IMR-90 (cell line): ENCODE data around the gene ARPC2. TPM values are rescaled to one million over a fixed set of nuclear protein-coding genes. Genes with fewer than 3 reads are reported as not detected.
A peak's percentile ranks its signal among the peaks of the same experiment; 100 is the strongest.

Experiments
- ATAC-seq: fragments of 200-7000 bp; cut with Tn5 transposase; 2 replicates; pipeline ENCODE4 v1.9.1; 2020; ENCODE audit warnings: low read depth, mild to moderate bottlenecking, moderate library complexity
- BruUV-seq: library from RNA; stranded (reverse); fragments of 400-500 nt; replicated peaks from 2 replicates; lab custom pipeline; 2021; lab: Mats Ljungman, UMichigan
- CTCF ChIA-PET: fragments of 300-600 bp; formaldehyde crosslinking; extraction: SDS; loops from one replicate; lab custom pipeline; 2021; ENCODE audit warnings: antibody characterized with exemption; lab: Yijun Ruan, JAX
- POLR2A ChIA-PET: fragments of 300-600 bp; sonication (Branson Sonifier 250); formaldehyde crosslinking; loops from one replicate; lab custom pipeline; 2022; ENCODE audit warnings: antibody characterized with exemption; ENCODE audit not compliant: unreplicated experiment; lab: Charles Lee
- DNase-seq: peaks from one replicate; pipeline ENCODE4 v3.0.0; 2013
- H2AFZ ChIP-seq: replicated peaks from 2 replicates; pipeline ENCODE3; 2013; ENCODE audit warnings: low read length, mild to moderate bottlenecking; ENCODE audit not compliant: poor library complexity
- H2AK5ac ChIP-seq: 2 replicates; pipeline ENCODE4 v1.6.1; 2013; ENCODE audit warnings: low read depth, low read length, inconsistent platforms
- H2AK9ac ChIP-seq: replicated peaks from 2 replicates; pipeline ENCODE3; 2013; ENCODE audit warnings: mild to moderate bottlenecking, low read depth, low read length, moderate library complexity; ENCODE audit not compliant: poor library complexity
- H2BK120ac ChIP-seq: 2 replicates; pipeline ENCODE4 v1.6.1; 2013; ENCODE audit warnings: low read depth, low read length, inconsistent platforms
- H2BK15ac ChIP-seq: 3 replicates; pipeline ENCODE4 v1.6.1; 2013; ENCODE audit warnings: low read depth, low read length, inconsistent platforms
- H2BK20ac ChIP-seq: 2 replicates; pipeline ENCODE4 v1.6.1; 2013; ENCODE audit warnings: low read depth, mild to moderate bottlenecking, inconsistent platforms, low read length, moderate library complexity
- H2BK5ac ChIP-seq: 2 replicates; pipeline ENCODE4 v1.6.1; 2013; ENCODE audit warnings: mild to moderate bottlenecking, low read depth, low read length, inconsistent platforms; ENCODE audit not compliant: poor library complexity, severe bottlenecking
- H3K14ac ChIP-seq: replicated peaks from 2 replicates; pipeline ENCODE4 v1.6.1; 2013; ENCODE audit warnings: low read depth, low read length, inconsistent platforms
- H3K18ac ChIP-seq: 2 replicates; pipeline ENCODE4 v1.6.1; 2013; ENCODE audit warnings: low read depth, low read length, control low read depth
- H3K23ac ChIP-seq: 2 replicates; pipeline ENCODE4 v1.6.1; 2013; ENCODE audit warnings: low read depth, low read length, inconsistent platforms
- H3K27ac ChIP-seq: 2 replicates; pipeline ENCODE4 v1.5.1; 2013; ENCODE audit warnings: mild to moderate bottlenecking, control low read depth, low read length; ENCODE audit not compliant: insufficient read depth
- H3K27me3 ChIP-seq: 2 replicates; pipeline ENCODE4 v1.6.1; 2013; ENCODE audit warnings: low read length; ENCODE audit not compliant: control insufficient read depth, insufficient read depth
- H3K36me3 ChIP-seq: 2 replicates; pipeline ENCODE4 v1.6.1; 2013; ENCODE audit warnings: low read length, mixed read lengths; ENCODE audit not compliant: control insufficient read depth, insufficient read depth
- H3K4ac ChIP-seq: 2 replicates; pipeline ENCODE4 v1.6.1; 2013; ENCODE audit warnings: low read depth, low read length, inconsistent platforms
- H3K4me1 ChIP-seq: 2 replicates; pipeline ENCODE4 v1.6.1; 2013; ENCODE audit warnings: low read length, mixed read lengths; ENCODE audit not compliant: control insufficient read depth, insufficient read depth
- H3K4me2 ChIP-seq: 2 replicates; pipeline ENCODE4 v1.6.1; 2013; ENCODE audit warnings: low read depth, mild to moderate bottlenecking, control low read depth, low read length, moderate library complexity
- H3K4me3 ChIP-seq: 2 replicates; pipeline ENCODE4 v1.5.1; 2013; ENCODE audit warnings: low read depth, mild to moderate bottlenecking, control low read depth, low read length, moderate library complexity; ENCODE audit not compliant: insufficient read depth
- H3K56ac ChIP-seq: 2 replicates; pipeline ENCODE4 v1.6.1; 2013; ENCODE audit warnings: low read length, inconsistent platforms; ENCODE audit not compliant: insufficient read depth; ENCODE audit errors: extremely low read depth
- H3K79me1 ChIP-seq, 2 experiments: 2 replicates each; pipeline ENCODE4 v1.6.1; 2013; ENCODE audit warnings: low read length in 2 of 2, inconsistent platforms in 1 of 2, low read depth in 1 of 2
- H3K9ac ChIP-seq: 2 replicates; pipeline ENCODE4 v1.6.1; 2013; ENCODE audit warnings: low read depth, low read length, control low read depth
- H3K9me1 ChIP-seq: 2 replicates; pipeline ENCODE4 v1.6.1; 2013; ENCODE audit warnings: low read length, inconsistent platforms; ENCODE audit not compliant: insufficient read depth
- H3K9me3 ChIP-seq: 2 replicates; pipeline ENCODE4 v1.6.1; 2013; ENCODE audit warnings: low read length; ENCODE audit not compliant: control insufficient read depth, insufficient read depth
- H4K20me1 ChIP-seq: 2 replicates; pipeline ENCODE4 v1.6.1; 2013; ENCODE audit warnings: low read length, inconsistent platforms; ENCODE audit not compliant: insufficient read depth
- H4K5ac ChIP-seq: 2 replicates; pipeline ENCODE4 v1.6.1; 2013; ENCODE audit warnings: mild to moderate bottlenecking, low read depth, low read length, control low read depth
- H4K8ac ChIP-seq, 2 experiments: 2 replicates each; pipeline ENCODE4 v1.6.1; 2013; ENCODE audit warnings: low read depth in 2 of 2, low read length in 2 of 2, control low read depth in 1 of 2, inconsistent platforms in 1 of 2
- H4K91ac ChIP-seq: 2 replicates; pipeline ENCODE4 v1.6.1; 2013; ENCODE audit warnings: low read depth, low read length, inconsistent platforms; ENCODE audit not compliant: insufficient read depth
- CEBPB ChIP-seq: IDR thresholded peaks from 2 replicates; pipeline ENCODE4 v1.6.1; 2012; ENCODE audit warnings: low read depth, low read length, improper control_type of control experiment
- CTCF ChIP-seq: conservative IDR thresholded peaks from 2 replicates; pipeline ENCODE4 v1.5.1; 2012; ENCODE audit warnings: mild to moderate bottlenecking, low read depth, low read length, improper control_type of control experiment
- NFE2L2 ChIP-seq: fragments of 150-350 bp; IDR thresholded peaks from 2 replicates; pipeline ENCODE4 v1.6.1; 2016; ENCODE audit warnings: low read depth, mild to moderate bottlenecking, low read length
- POLR2A ChIP-seq: IDR thresholded peaks from 2 replicates; pipeline ENCODE4 v1.6.1; 2012; ENCODE audit warnings: mild to moderate bottlenecking, low read depth, low read length
- SMC3 ChIP-seq: fragments of 150-350 bp; IDR thresholded peaks from 2 replicates; pipeline ENCODE4 v1.6.1; 2016; ENCODE audit warnings: low read depth, mild to moderate bottlenecking, antibody characterized with exemption, low read length, moderate library complexity
- WGBS, 2 experiments: methylation state at CpG; one replicate each; pipeline versions ENCODE4 v1.1.5 to v1.1.7; 2013; ENCODE audit warnings: missing lambda C conversion rate in 2 of 2; ENCODE audit not compliant: insufficient read length in 1 of 2; ENCODE audit errors: extremely low coverage in 2 of 2; 5-methylcytosine and 5-hydroxymethylcytosine counted together
- dilution Hi-C: fragments of 300-500 bp; cut with HindIII; formaldehyde crosslinking; loops from one replicate; pipeline ENCODE4 v1.14.3; 2018; ENCODE audit warnings: low sequenced_read_pairs; ENCODE audit not compliant: unreplicated experiment
- in situ Hi-C: fragments of 300-500 bp; cut with MboI; formaldehyde crosslinking; loops from 3 replicates; pipeline ENCODE4 v1.14.3; 2019; ENCODE audit warnings: low sequenced_read_pairs, inconsistent platforms, mixed read lengths
- intact Hi-C: fragments of 100-400 bp; cut with micrococcal nuclease; formaldehyde crosslinking; loops from 2 replicates; pipeline ENCODE4 v1.10.0; 2022
- polyA plus RNA-seq, 3 experiments: library from polyadenylated mRNA; depleted of rRNA; stranded (reverse); fragments of >200 nt; gene quantifications; 2 replicates each; pipeline ENCODE4 v1.2.3, GENCODE V29; 2012; ENCODE audit warnings: low replicate concordance in 1 of 3
- total RNA-seq: library from RNA; depleted of rRNA; stranded (reverse); fragments of >200 nt; gene quantifications from 2 replicates; pipeline ENCODE4 v1.2.3, GENCODE V29; 2012

ARPC2 gene
- total and polyA plus RNA-seq, 2 of the 4 experiments (the other 2 are of a cell fraction): 561 to 635 TPM

- Histone ChIP-seq H3K4me2 (no peak overlapping the region), H2AK9ac (peak overlapping the region; percentile 86), H3K4me1 (peaks cover 7% of the 10 kb centered on the region), H3K23ac (no peak overlapping the region), H2AFZ (no peak overlapping the region), H2BK120ac (no peak overlapping the region), H2AK5ac (no peak overlapping the region), H3K79me1 (peaks cover 11 to 83% of the 10 kb centered on the region in 2 experiments), H2BK15ac (no peak overlapping the region), H3K9ac (no peak overlapping the region), H4K91ac (no peak overlapping the region), H3K56ac (no peak overlapping the region), H2BK20ac (no peak overlapping the region), H3K9me1 (no peaks in the 10 kb centered on the region), H3K36me3 (peaks cover 68% of the 10 kb centered on the region), H3K9me3 (no peaks in the 10 kb centered on the region), H3K18ac (no peak overlapping the region), H2BK5ac (no peak overlapping the region), H4K5ac (no peak overlapping the region), H3K14ac (no peak overlapping the region), H3K27ac (no peak overlapping the region), H4K20me1 (peaks cover 3% of the 10 kb centered on the region), H4K8ac (no peak overlapping the region), H3K4me3 (no peak overlapping the region), H3K27me3 (no peaks in the 10 kb centered on the region), H3K4ac (no peak overlapping the region)
- in situ Hi-C loops (loop anchor here (10.0 kb wide), 1 partner anchor 119 kb away; the partner anchor contains the start of gene CTDSP1), intact Hi-C loops (loop anchor here (10.0 kb wide), 1 partner anchor 289 kb away; the partner anchor contains the start of genes CNOT9 and USP37), dilution Hi-C loops (no loop called here)
- no peak for ATAC-seq
- 86% methylated on average over 7 of the region's 9 CpGs; no CpG with 5 or more reads in 1 of the 2 experiments for WGBS, 2 experiments
- CTCF ChIA-PET: interaction anchor here (0.8 kb wide), 1 partner anchor 17 kb away, joined by 3 read pairs; no protein-coding TSS in a partner anchor
- no peak for TF ChIP-seq CEBPB
- no peak for TF ChIP-seq POLR2A
- TF ChIP-seq NFE2L2: no peak
- TF ChIP-seq SMC3: no peak
- no peak for TF ChIP-seq CTCF
- DNase-seq: no peak
- no TSS peak for BruUV-seq
- POLR2A ChIA-PET: interaction anchor here (2.5 kb wide), 1 partner anchor 11 kb away, joined by 9 read pairs; no protein-coding TSS in a partner anchor
Observed at GRCh38 chr2:218275371-218276072, 58.5 kb downstream of the ARPC2 start.
